PFSK-1 (cell line): ENCODE measurements around the gene TMEM184B.

ENCODE experiments used
- FOXP2 ChIP-seq: optimal IDR thresholded peaks from 2 replicates; pipeline ENCODE3; 2011; ENCODE audit warnings: borderline replicate concordance, control low read depth, inconsistent platforms; ENCODE audit not compliant: insufficient read depth; ENCODE audit errors: extremely low read length, extremely low read depth
- POLR2AphosphoS5 ChIP-seq: IDR thresholded peaks from 2 replicates; pipeline ENCODE4 v1.6.1; 2012; ENCODE audit warnings: low read depth, mild to moderate bottlenecking, control low read depth, low read length, moderate library complexity
- REST ChIP-seq, 2 experiments: IDR thresholded peaks; 2 replicates each; pipeline versions ENCODE4 v1.6.1 to v1.8.0; 2011 to 2012; ENCODE audit warnings: low read depth in 2 of 2, low read length in 2 of 2, control low read depth in 1 of 2, inconsistent platforms in 1 of 2, mild to moderate bottlenecking in 1 of 2, moderate library complexity in 1 of 2; ENCODE audit not compliant: insufficient read depth in 1 of 2
- SIN3A ChIP-seq: IDR thresholded peaks from 2 replicates; pipeline ENCODE4 v1.6.1; 2012; ENCODE audit warnings: mild to moderate bottlenecking, low read length, moderate library complexity, borderline replicate concordance; ENCODE audit not compliant: insufficient read depth
- TAF1 ChIP-seq: IDR thresholded peaks from 2 replicates; pipeline ENCODE4 v1.6.1; 2012; ENCODE audit warnings: low read length, control low read depth, borderline replicate concordance; ENCODE audit not compliant: insufficient read depth

TMEM184B gene

DNA sequence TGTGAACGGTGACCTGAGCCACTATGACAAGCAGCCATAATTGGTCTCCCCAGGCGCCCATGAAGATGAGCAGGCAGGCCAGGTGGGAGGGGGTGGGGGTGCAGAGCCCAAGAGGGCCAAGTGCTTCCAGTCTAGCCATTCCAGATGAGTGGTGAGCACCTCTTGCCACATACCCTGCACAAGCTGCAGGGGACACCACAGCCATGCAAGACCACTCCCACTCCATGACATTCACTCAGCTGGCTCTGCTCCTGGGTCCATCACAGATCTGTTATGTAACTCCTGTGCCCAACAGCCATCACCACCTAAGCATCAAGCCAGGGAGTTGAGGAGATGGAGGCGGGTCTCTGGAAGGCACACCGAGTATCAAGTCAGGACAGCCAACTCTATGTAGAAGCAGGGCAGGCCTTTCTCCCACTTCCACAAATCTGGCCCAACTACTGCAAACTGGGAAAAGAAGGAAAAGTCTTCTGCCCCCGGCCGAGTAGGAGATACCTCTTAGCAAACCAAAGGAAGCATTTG, 8.4 kb downstream of the TMEM184B start:
- no peak for TF ChIP-seq FOXP2
- no peak for TF ChIP-seq TAF1
- TF ChIP-seq POLR2AphosphoS5, result no peak
- no peak for TF ChIP-seq SIN3A
- no peak for TF ChIP-seq REST (IDR thresholded peaks at IDR 0.05; ENCODE audit: insufficient read depth in 1 of 2, low read depth in 2 of 2, low read length in 2 of 2)

GRCh38 chr22:38262051-38262795, 10.6 kb downstream of the TMEM184B start:
- TF ChIP-seq REST (IDR thresholded peaks at IDR 0.05; ENCODE audit: insufficient read depth in 1 of 2, low read depth in 2 of 2, low read length in 2 of 2) (no peak), FOXP2 (no peak), TAF1 (no peak), POLR2AphosphoS5 (no peak), SIN3A (no peak)

DNA sequence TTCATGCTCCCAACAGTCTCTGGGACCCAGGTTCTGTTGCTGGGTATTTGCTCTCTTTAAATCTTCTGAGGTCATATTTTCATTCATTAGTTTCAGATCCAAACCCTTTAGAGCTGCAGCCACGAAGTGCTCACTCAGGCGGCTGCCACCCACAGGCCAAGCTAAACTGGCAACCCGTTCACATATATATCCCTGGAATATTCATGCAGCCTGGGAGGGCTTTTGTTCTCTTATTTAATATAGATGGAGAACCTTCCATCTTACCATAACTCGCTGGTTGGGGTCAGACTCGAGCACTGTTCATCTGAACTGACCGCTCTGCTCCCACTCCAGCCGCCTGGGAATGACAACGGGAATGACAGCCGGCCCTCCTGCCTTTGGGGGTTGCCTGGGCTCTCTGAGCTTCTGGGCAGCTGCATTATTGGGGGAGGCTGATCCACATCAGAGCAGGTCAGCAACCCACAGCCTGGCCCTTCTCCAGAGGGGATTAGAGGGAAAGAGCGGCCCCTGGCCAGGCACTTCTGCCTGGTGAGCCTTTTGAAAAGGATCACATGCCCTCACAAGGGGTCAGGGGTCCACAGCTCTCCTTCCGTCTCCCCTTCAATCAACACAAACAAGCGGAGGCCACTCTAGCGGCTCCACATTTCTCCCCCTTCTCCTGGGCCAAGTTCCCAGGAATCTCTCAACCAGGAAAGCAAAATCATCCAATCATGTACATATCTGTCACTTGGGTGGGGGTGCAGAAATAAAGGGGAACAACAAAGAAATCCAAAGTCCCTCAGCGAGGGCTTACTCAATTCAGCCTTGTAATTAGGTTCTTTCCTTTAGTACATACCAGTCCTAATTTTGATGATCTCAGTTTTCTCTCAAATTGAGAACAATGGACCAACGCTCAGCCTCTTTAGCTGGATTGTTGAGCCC, 11.8 kb downstream of the TMEM184B start:
- TF ChIP-seq POLR2AphosphoS5 (no peak), TAF1 (no peak), SIN3A (no peak), FOXP2 (no peak), REST (IDR thresholded peaks at IDR 0.05; ENCODE audit: insufficient read depth in 1 of 2, low read depth in 2 of 2, low read length in 2 of 2) (no peak)

- TF ChIP-seq FOXP2 (no peak), POLR2AphosphoS5 (no peak), SIN3A (no peak), TAF1 (no peak), REST (IDR thresholded peaks at IDR 0.05; ENCODE audit: insufficient read depth in 1 of 2, low read depth in 2 of 2, low read length in 2 of 2) (no peak)
These were observed 13.4 kb downstream of the TMEM184B start for GRCh38 chr22:38259370-38259769.
